Measurements from ENCODE around the gene MCUR1.
"Not testable (repeated sequence)": the region's sequence is repeated elsewhere in the genome, so short reads cannot be mapped to it uniquely, and the experiment has no call there.

The MCUR1 gene

GRCh38 chr6:13814176-13814937, at the start of gene MCUR1:
MCUR1 (minus strand) TSS chr6:13814557; CDS start chr6:13814429, 128 bp downstream.
- Mint-ChIP-seq H3K27ac (peak within 1 kb of the TSS; percentile 91 to 96 (median 96)), H3K4me1 (peaks cover 33% of the 10 kb centered on the region), H3K27me3 (ENCODE audit: low read depth) (no peaks in the 10 kb centered on the region), H3K9me3 (no peaks in the 10 kb centered on the region), H3K36me3 (ENCODE audit: low read depth) (peaks cover under 1% of the 10 kb centered on the region), H3K4me3 (peak within 1 kb of the TSS; percentile 91 to 97 (median 96))
- TF ChIP-seq CTCF (IDR thresholded peaks at IDR 0.05; ENCODE audit: unreplicated experiment in 3 of 3), result peak in 1 of 3 experiments; percentile 31

DNA sequence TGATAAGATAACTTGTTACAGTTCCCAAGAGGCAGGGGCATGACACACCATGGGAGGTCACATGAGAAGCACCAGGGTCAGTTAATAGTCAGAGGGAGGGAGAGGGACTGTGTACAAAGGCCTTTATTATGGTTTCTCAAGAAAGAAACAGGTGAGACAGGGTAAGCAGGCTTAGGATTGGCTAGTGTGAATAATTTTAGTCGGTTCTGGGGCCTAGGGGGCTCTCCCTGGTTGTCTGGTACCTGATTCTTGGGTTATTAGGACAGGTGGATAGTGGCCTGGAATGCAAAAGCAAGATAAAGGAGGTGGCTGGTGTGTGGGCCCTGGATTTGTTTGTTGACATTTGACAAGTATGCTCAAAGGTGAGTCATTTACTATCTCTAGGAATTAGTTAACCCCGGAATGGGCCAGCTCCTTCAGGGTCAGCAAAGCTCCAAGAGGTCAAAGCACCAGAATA, 49.4 kb upstream of the MCUR1 start:
- Mint-ChIP-seq H3K36me3 (ENCODE audit: low read depth) (no peaks in the 10 kb centered on the region), H3K4me1 (no peaks in the 10 kb centered on the region), H3K27ac (peak overlapping the region in 1 of 3 experiments; percentile 52), H3K9me3 (no peaks in the 10 kb centered on the region), H3K4me3 (no peak overlapping the region), H3K27me3 (ENCODE audit: low read depth) (no peaks in the 10 kb centered on the region)
- TF ChIP-seq CTCF (IDR thresholded peaks at IDR 0.05; ENCODE audit: unreplicated experiment in 3 of 3), result no peak

- not testable (repeated sequence) for H3K36me3 Mint-ChIP-seq (ENCODE audit: low read depth); H3K9me3 Mint-ChIP-seq; H3K4me1 Mint-ChIP-seq; H3K27ac Mint-ChIP-seq; H3K27me3 Mint-ChIP-seq (ENCODE audit: low read depth)
- H3K4me3 Mint-ChIP-seq, result peak overlapping the region in 2 of 3 experiments; percentile 11 to 16
Observed at GRCh38 chr6:13860556-13861185, 46.3 kb upstream of the MCUR1 start.

GRCh38 chr6:13859871-13860555, 45.7 kb upstream of the MCUR1 start:
- no peak for TF ChIP-seq CTCF (IDR thresholded peaks at IDR 0.05; ENCODE audit: unreplicated experiment in 3 of 3)
- Mint-ChIP-seq H3K4me1 (no peaks in the 10 kb centered on the region), H3K4me3 (peak overlapping the region in 2 of 3 experiments; percentile 11 to 16)

DNA sequence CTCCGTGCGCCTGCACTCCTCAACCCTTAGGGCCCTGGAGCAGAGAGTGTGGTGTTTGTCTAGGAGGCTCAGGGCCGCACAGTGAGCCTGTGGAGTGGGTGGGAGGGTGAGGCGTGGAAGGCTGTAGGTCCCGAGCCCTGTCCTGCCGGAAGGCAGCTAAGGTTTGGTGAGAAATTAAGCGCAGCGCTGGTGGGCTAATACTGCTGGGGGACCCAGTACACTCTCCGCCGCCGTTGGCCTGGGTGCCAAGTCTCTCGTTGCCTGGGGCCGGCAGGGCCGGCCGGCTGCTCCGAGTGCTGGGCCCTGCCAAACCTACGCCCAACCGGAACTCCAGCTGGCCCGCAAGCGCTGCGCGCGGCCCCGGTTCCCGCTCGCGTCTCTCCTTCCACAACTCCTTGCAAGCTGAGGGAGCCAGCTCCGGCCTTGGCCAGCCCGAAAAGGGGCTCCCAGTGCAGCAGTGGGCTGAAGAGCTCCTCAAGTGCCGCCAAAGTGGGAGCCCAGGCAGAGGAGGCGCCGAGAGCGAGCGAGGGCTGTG, 40.4 kb upstream of the MCUR1 start:
- no peaks in the 10 kb centered on the region for H3K9me3 Mint-ChIP-seq
- no peak overlapping the region for H3K4me3 Mint-ChIP-seq
- H3K27me3 Mint-ChIP-seq (ENCODE audit: low read depth), result no peaks in the 10 kb centered on the region
- H3K36me3 Mint-ChIP-seq (ENCODE audit: low read depth), result no peaks in the 10 kb centered on the region
- no peak for TF ChIP-seq CTCF (IDR thresholded peaks at IDR 0.05; ENCODE audit: unreplicated experiment in 3 of 3)
- H3K27ac Mint-ChIP-seq, result no peak overlapping the region
- H3K4me1 Mint-ChIP-seq, result no peaks in the 10 kb centered on the region

More at GRCh38 chr6:13859871-13860555, 45.7 kb upstream of the MCUR1 start:
- Mint-ChIP-seq H3K36me3 (ENCODE audit: low read depth) (no peaks in the 10 kb centered on the region), H3K9me3 (no peaks in the 10 kb centered on the region), H3K27ac (no peak overlapping the region), H3K27me3 (ENCODE audit: low read depth) (no peaks in the 10 kb centered on the region)

- no peak overlapping the region for H3K27ac Mint-ChIP-seq
- no peak overlapping the region for H3K4me3 Mint-ChIP-seq
- H3K9me3 Mint-ChIP-seq, result no peaks in the 10 kb centered on the region
- H3K27me3 Mint-ChIP-seq (ENCODE audit: low read depth), result no peaks in the 10 kb centered on the region
- H3K4me1 Mint-ChIP-seq, result no peaks in the 10 kb centered on the region
- TF ChIP-seq CTCF (IDR thresholded peaks at IDR 0.05; ENCODE audit: unreplicated experiment in 3 of 3), result no peak
- no peaks in the 10 kb centered on the region for H3K36me3 Mint-ChIP-seq (ENCODE audit: low read depth)
Observed at GRCh38 chr6:13853871-13854270, 39.5 kb upstream of the MCUR1 start.
